Glutamatergic neuron (in vitro differentiated cells): Measurements from ENCODE around the gene FLT1. TPM values are rescaled to one million over a fixed set of nuclear protein-coding genes. Genes with fewer than 3 reads are reported as not detected.

Source experiments
- DNase-seq: peaks from one replicate; pipeline ENCODE4 v3.0.0; 2022
- H3K27ac Mint-ChIP-seq: one replicate; pipeline ENCODE4 v1.8.0; 2020; ENCODE audit warnings: mild to moderate bottlenecking, mixed read lengths, inconsistent platforms; ENCODE audit not compliant: unreplicated experiment
- H3K27me3 Mint-ChIP-seq: one replicate; pipeline ENCODE4 v1.8.0; 2020; ENCODE audit warnings: mild to moderate bottlenecking, moderate library complexity, mixed read lengths, inconsistent platforms; ENCODE audit not compliant: unreplicated experiment
- H3K36me3 Mint-ChIP-seq: one replicate; pipeline ENCODE4 v1.8.0; 2020; ENCODE audit warnings: mild to moderate bottlenecking, mixed read lengths, inconsistent platforms; ENCODE audit not compliant: unreplicated experiment
- H3K4me1 Mint-ChIP-seq: one replicate; pipeline ENCODE4 v1.8.0; 2020; ENCODE audit warnings: mild to moderate bottlenecking, low read depth, mixed read lengths, inconsistent platforms; ENCODE audit not compliant: unreplicated experiment
- H3K4me3 Mint-ChIP-seq: one replicate; pipeline ENCODE4 v1.8.0; 2020; ENCODE audit warnings: mild to moderate bottlenecking, mixed read lengths, inconsistent platforms; ENCODE audit not compliant: unreplicated experiment
- H3K9me3 Mint-ChIP-seq: one replicate; pipeline ENCODE4 v1.8.0; 2020; ENCODE audit warnings: mild to moderate bottlenecking, moderate library complexity, mixed read lengths, inconsistent platforms; ENCODE audit not compliant: unreplicated experiment
- CTCF ChIP-seq: fragments of 200-600 bp; sonication (generic); IDR thresholded peaks from one replicate; pipeline ENCODE4 v1.5.0; 2021; ENCODE audit not compliant: partially characterized antibody, unreplicated experiment
- total RNA-seq: library from RNA; stranded (reverse); fragmentation: NEBNext Ultra II Directional; extraction: Animal tissue kit (Norgen Biotek cat#: 25700); gene quantifications from one replicate; pipeline ENCODE4 v1.2.1, GENCODE V29; 2021; ENCODE audit not compliant: unreplicated experiment

Gene FLT1
- total RNA-seq, 1 donor from 2014 or later, result 49.8 TPM

GRCh38 chr13:28340272-28340793 is 154.6 kb downstream of the FLT1 start:
- Mint-ChIP-seq H3K4me3 (no peak overlapping the region), H3K27me3 (peaks cover 4% of the 10 kb centered on the region), H3K27ac (no peak overlapping the region), H3K4me1 (peaks cover 2% of the 10 kb centered on the region), H3K9me3 (no peaks in the 10 kb centered on the region), H3K36me3 (no peaks in the 10 kb centered on the region)
- no peak for TF ChIP-seq CTCF
- no peak for DNase-seq

- Mint-ChIP-seq H3K36me3 (no peaks in the 10 kb centered on the region), H3K9me3 (no peaks in the 10 kb centered on the region)
Measured at GRCh38 chr13:28339419-28339818, 155.5 kb downstream of the FLT1 start.

GRCh38 chr13:28338742-28339141 is 156.2 kb downstream of the FLT1 start:
- Mint-ChIP-seq H3K27ac (no peak overlapping the region), H3K4me1 (no peaks in the 10 kb centered on the region), H3K4me3 (no peak overlapping the region), H3K27me3 (peaks cover 4% of the 10 kb centered on the region), H3K9me3 (no peaks in the 10 kb centered on the region), H3K36me3 (no peaks in the 10 kb centered on the region)
- DNase-seq, result no peak
- no peak for TF ChIP-seq CTCF

More at GRCh38 chr13:28339419-28339818, 155.5 kb downstream of the FLT1 start:
- Mint-ChIP-seq H3K27me3 (peaks cover 4% of the 10 kb centered on the region), H3K4me1 (peaks cover 2% of the 10 kb centered on the region), H3K4me3 (no peak overlapping the region), H3K27ac (no peak overlapping the region)
- no peak for TF ChIP-seq CTCF
- no peak for DNase-seq

- Mint-ChIP-seq H3K4me3 (no peak overlapping the region), H3K4me1 (no peaks in the 10 kb centered on the region)
Measured at GRCh38 chr13:28338006-28338574, 156.8 kb downstream of the FLT1 start.

More at GRCh38 chr13:28338006-28338574, 156.8 kb downstream of the FLT1 start:
- DNase-seq, result no peak
- no peak for TF ChIP-seq CTCF
- H3K27ac Mint-ChIP-seq, result no peak overlapping the region
- H3K27me3 Mint-ChIP-seq, result peaks cover 4% of the 10 kb centered on the region
- no peaks in the 10 kb centered on the region for H3K36me3 Mint-ChIP-seq
- no peaks in the 10 kb centered on the region for H3K9me3 Mint-ChIP-seq
